ENCODE measurements around the gene MTA3.

Gene MTA3

GRCh38 chr2:42754021-42754775 is 185.8 kb downstream of the MTA3 start:
- DNase-seq (ENCODE audit: insufficient read length, low spot score), result no peak
- no peak for TF ChIP-seq CTCF (IDR thresholded peaks at IDR 0.05; ENCODE audit: insufficient read depth, missing control alignments)
- no peak for FAIRE-seq

GRCh38 chr2:42754776-42755140 is 186.3 kb downstream of the MTA3 start:
- DNase-seq (ENCODE audit: insufficient read length, low spot score) (no peak), FAIRE-seq (no peak)
- TF ChIP-seq CTCF (IDR thresholded peaks at IDR 0.05; ENCODE audit: insufficient read depth, missing control alignments), result no peak

GRCh38 chr2:42755191-42755880 is 186.9 kb downstream of the MTA3 start:
- FAIRE-seq (no peak), DNase-seq (ENCODE audit: insufficient read length, low spot score) (no peak)

GRCh38 chr2:42756150-42756775 is 187.8 kb downstream of the MTA3 start:
- TF ChIP-seq CTCF (IDR thresholded peaks at IDR 0.05; ENCODE audit: insufficient read depth, missing control alignments), result no peak
- DNase-seq (ENCODE audit: insufficient read length, low spot score), result no peak
- no peak for FAIRE-seq

More at GRCh38 chr2:42755191-42755880, 186.9 kb downstream of the MTA3 start:
- TF ChIP-seq CTCF (IDR thresholded peaks at IDR 0.05; ENCODE audit: insufficient read depth, missing control alignments), result no peak

GRCh38 chr2:42756966-42757513 is 188.6 kb downstream of the MTA3 start:
- TF ChIP-seq CTCF (IDR thresholded peaks at IDR 0.05; ENCODE audit: insufficient read depth, missing control alignments), result no peak
- no peak for FAIRE-seq
- no peak for DNase-seq (ENCODE audit: insufficient read length, low spot score)

- no peak for FAIRE-seq
Measured at GRCh38 chr2:42757981-42758740, 189.7 kb downstream of the MTA3 start.

More at GRCh38 chr2:42757981-42758740, 189.7 kb downstream of the MTA3 start:
- no peak for TF ChIP-seq CTCF (IDR thresholded peaks at IDR 0.05; ENCODE audit: insufficient read depth, missing control alignments)
- DNase-seq (ENCODE audit: insufficient read length, low spot score), result no peak
